Trophoblast cell (in vitro differentiated cells and primary cell): Measurements from ENCODE around the gene CDK15.

Experiments
- DNase-seq, 2 donors: peaks; one replicate each; pipeline ENCODE4 v3.0.0-alpha.2; 2016
- H2AFZ ChIP-seq: 2 replicates; pipeline ENCODE4 v1.6.1; 2013; ENCODE audit warnings: low read length, moderate library complexity, mild to moderate bottlenecking; ENCODE audit not compliant: insufficient read depth, poor library complexity
- H2AK5ac ChIP-seq: 2 replicates; pipeline ENCODE4 v1.6.1; 2013; ENCODE audit warnings: mild to moderate bottlenecking, low read length
- H2BK120ac ChIP-seq: 2 replicates; pipeline ENCODE4 v1.6.1; 2013; ENCODE audit warnings: low read length, mild to moderate bottlenecking, moderate library complexity; ENCODE audit not compliant: insufficient read depth, poor library complexity
- H2BK12ac ChIP-seq: 2 replicates; pipeline ENCODE4 v1.6.1; 2013; ENCODE audit warnings: mild to moderate bottlenecking, low read length, moderate library complexity
- H2BK5ac ChIP-seq: 2 replicates; pipeline ENCODE4 v1.6.1; 2013; ENCODE audit warnings: low read length, low read depth, moderate library complexity, mild to moderate bottlenecking; ENCODE audit not compliant: poor library complexity
- H3K14ac ChIP-seq: 2 replicates; pipeline ENCODE4 v1.6.1; 2013; ENCODE audit warnings: mild to moderate bottlenecking, low read length
- H3K18ac ChIP-seq: 2 replicates; pipeline ENCODE4 v1.6.1; 2013; ENCODE audit warnings: mild to moderate bottlenecking, low read length
- H3K23ac ChIP-seq: 2 replicates; pipeline ENCODE4 v1.6.1; 2013; ENCODE audit warnings: low read length
- H3K27ac ChIP-seq: 2 replicates; pipeline ENCODE4 v1.5.1; 2013; ENCODE audit warnings: low read depth, mild to moderate bottlenecking, inconsistent platforms, low read length, moderate library complexity
- H3K27me3 ChIP-seq: 2 replicates; pipeline ENCODE4 v1.6.1; 2013; ENCODE audit warnings: inconsistent platforms, mild to moderate bottlenecking, low read length, moderate library complexity; ENCODE audit not compliant: insufficient read depth
- H3K36me3 ChIP-seq, 2 experiments: 1 replicate in 1 of 2; 2 replicates in 1 of 2; pipeline ENCODE4 v1.6.1; 2013; ENCODE audit warnings: low read length in 2 of 2, mild to moderate bottlenecking in 2 of 2, moderate library complexity in 1 of 2; ENCODE audit not compliant: insufficient read depth in 2 of 2, control insufficient read depth in 1 of 2
- H3K4ac ChIP-seq: 2 replicates; pipeline ENCODE4 v1.6.1; 2013; ENCODE audit warnings: low read depth, mild to moderate bottlenecking, low read length, moderate library complexity
- H3K4me1 ChIP-seq, 2 experiments: 1 replicate in 1 of 2; 2 replicates in 1 of 2; pipeline ENCODE4 v1.6.1; 2013; ENCODE audit warnings: low read length in 2 of 2, mild to moderate bottlenecking in 2 of 2, moderate library complexity in 1 of 2; ENCODE audit not compliant: insufficient read depth in 2 of 2, control insufficient read depth in 1 of 2
- H3K4me2 ChIP-seq: 2 replicates; pipeline ENCODE4 v1.6.1; 2013; ENCODE audit warnings: inconsistent platforms, mild to moderate bottlenecking, low read length, moderate library complexity
- H3K4me3 ChIP-seq: 2 replicates; pipeline ENCODE4 v1.5.1; 2013; ENCODE audit warnings: mild to moderate bottlenecking, low read depth, low read length, inconsistent platforms
- H3K79me1 ChIP-seq: one replicate; pipeline ENCODE4 v1.6.1; 2013; ENCODE audit warnings: low read length
- H3K79me2 ChIP-seq: 2 replicates; pipeline ENCODE4 v1.6.1; 2013; ENCODE audit warnings: low read length, mild to moderate bottlenecking; ENCODE audit not compliant: control insufficient read depth, insufficient read depth, poor library complexity
- H3K9ac ChIP-seq: 2 replicates; pipeline ENCODE4 v1.6.1; 2013; ENCODE audit warnings: mild to moderate bottlenecking, low read length
- H3K9me3 ChIP-seq: 2 replicates; pipeline ENCODE4 v1.6.1; 2013; ENCODE audit warnings: low read depth, mild to moderate bottlenecking, control low read depth, inconsistent platforms, low read length; ENCODE audit not compliant: insufficient read depth
- H4K12ac ChIP-seq: 2 replicates; pipeline ENCODE4 v1.6.1; 2013; ENCODE audit warnings: low read depth, mild to moderate bottlenecking, low read length, moderate library complexity
- H4K8ac ChIP-seq: 2 replicates; pipeline ENCODE4 v1.6.1; 2013; ENCODE audit warnings: low read depth, mild to moderate bottlenecking, low read length, moderate library complexity
- H4K91ac ChIP-seq: one replicate; pipeline ENCODE4 v1.6.1; 2013; ENCODE audit warnings: low read depth, mild to moderate bottlenecking, low read length, moderate library complexity
- WGBS: extraction: QIAGEN DNeasy Blood & Tissue Kit; methylation state at CpG from one replicate; pipeline ENCODE4 v1.1.7; 2013; ENCODE audit warnings: missing lambda C conversion rate; ENCODE audit not compliant: insufficient read length, insufficient coverage; ENCODE audit errors: extremely low coverage; 5-methylcytosine and 5-hydroxymethylcytosine counted together

Gene CDK15

DNA sequence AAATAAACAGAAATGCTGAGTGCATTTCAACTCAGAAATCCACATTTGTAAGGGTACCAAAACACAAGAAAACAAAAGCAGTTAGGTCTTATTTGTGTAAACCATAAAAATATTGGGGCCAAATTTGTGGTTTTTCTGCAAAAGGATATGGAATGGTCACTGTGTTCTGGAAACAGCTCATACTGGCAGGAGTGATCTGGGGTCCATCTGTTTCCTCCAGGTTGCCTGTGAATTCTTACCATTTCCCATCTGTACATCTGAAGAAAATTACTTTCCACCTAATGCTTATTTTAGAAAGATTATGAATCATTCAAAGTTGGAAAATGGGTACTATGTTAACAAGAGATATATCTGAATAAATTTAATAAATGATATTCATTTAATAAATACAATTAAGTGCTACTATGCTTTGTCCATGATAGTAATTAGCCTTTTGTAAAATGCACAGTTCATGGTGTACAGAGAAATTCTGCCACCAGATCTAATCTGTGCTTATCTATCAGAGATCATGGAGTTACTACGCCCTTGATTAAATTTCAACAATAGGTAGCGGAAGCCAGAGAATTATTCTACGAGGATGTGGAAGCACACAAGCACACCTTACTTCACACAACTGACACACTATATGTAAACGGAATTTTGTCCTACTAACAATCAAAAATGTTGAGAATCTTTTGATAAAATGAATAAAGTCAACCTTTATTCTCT, 36.5 kb upstream of the CDK15 start:
- H3K27ac ChIP-seq = no peak overlapping the region
- no peaks in the 10 kb centered on the region for H3K4me1 ChIP-seq
- no peaks in the 10 kb centered on the region for H3K9me3 ChIP-seq
- H3K36me3 ChIP-seq = peaks cover 3 to 7% of the 10 kb centered on the region in 2 experiments
- no peak overlapping the region for H3K23ac ChIP-seq
- no peaks in the 10 kb centered on the region for H3K79me1 ChIP-seq
- no peak overlapping the region for H3K18ac ChIP-seq
- no peak overlapping the region for H4K12ac ChIP-seq
- no peak overlapping the region for H3K9ac ChIP-seq
- no peak overlapping the region for H3K4ac ChIP-seq
- H2BK12ac ChIP-seq = no peak overlapping the region
- H4K91ac ChIP-seq = no peak overlapping the region
- no peak overlapping the region for H2AK5ac ChIP-seq
- H4K8ac ChIP-seq = no peak overlapping the region
- H2BK5ac ChIP-seq = no peak overlapping the region
- H3K14ac ChIP-seq = no peak overlapping the region
- WGBS = no CpG with 5 or more reads among the region's 4 CpGs
- H3K4me3 ChIP-seq = no peak overlapping the region
- H3K79me2 ChIP-seq = no peaks in the 10 kb centered on the region
- H3K27me3 ChIP-seq = no peaks in the 10 kb centered on the region
- H2BK120ac ChIP-seq = no peak overlapping the region
- H3K4me2 ChIP-seq = no peak overlapping the region
- H2AFZ ChIP-seq = no peak overlapping the region
- no peak for DNase-seq

DNA sequence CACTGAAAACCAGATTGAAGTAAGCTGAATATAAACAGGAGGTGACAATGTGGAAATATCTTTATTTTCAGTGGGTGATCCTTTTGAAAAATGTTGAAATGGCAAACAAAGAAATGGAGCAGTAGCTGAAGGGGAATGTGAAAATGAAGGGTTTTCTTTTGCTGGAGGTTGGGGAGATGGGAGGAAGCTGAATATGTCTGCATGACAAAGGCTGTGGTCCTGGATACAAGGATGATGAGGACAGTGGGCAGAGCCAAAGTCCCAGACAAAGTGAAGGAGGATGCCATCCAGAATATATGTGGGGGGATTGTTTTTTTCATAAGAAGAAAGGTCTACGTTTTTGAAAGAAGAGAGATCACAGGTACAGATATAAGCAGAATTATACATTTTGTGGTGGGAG, 32.3 kb upstream of the CDK15 start:
- Histone ChIP-seq H3K4me2 (no peak overlapping the region), H3K4ac (peak overlapping the region; percentile 37), H3K36me3 (no peaks in the 10 kb centered on the region), H4K8ac (no peak overlapping the region), H3K79me1 (no peaks in the 10 kb centered on the region), H2BK12ac (no peak overlapping the region), H4K91ac (no peak overlapping the region), H3K79me2 (peaks cover 2% of the 10 kb centered on the region), H4K12ac (no peak overlapping the region), H3K23ac (no peak overlapping the region), H3K27me3 (no peaks in the 10 kb centered on the region), H2AFZ (no peak overlapping the region), H2BK120ac (no peak overlapping the region), H3K18ac (no peak overlapping the region), H3K4me1 (no peaks in the 10 kb centered on the region), H2BK5ac (no peak overlapping the region), H3K9ac (no peak overlapping the region), H2AK5ac (no peak overlapping the region), H3K27ac (no peak overlapping the region), H3K14ac (no peak overlapping the region), H3K9me3 (no peaks in the 10 kb centered on the region), H3K4me3 (no peak overlapping the region)
- no CpG with 5 or more reads among the region's 1 CpG for WGBS
- DNase-seq = no peak

DNA sequence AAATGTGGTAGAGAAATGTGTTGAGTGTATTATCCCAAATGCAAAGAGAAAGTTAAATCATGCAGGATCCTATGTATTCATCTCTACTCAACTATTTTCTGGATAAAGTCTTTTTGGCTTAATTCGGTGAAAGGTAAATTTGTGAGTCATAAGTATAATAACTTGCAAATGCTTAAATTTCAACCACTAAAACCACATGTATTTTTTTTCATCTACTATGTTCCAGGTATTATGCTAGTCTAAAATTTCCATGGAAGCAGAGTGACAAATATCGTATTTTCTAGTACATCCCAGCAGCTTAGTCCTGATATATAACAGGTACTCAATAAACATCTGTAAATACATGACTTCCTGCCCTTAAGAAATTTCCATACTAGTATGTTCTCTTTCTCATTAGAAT, 31.8 kb upstream of the CDK15 start:
- Histone ChIP-seq H4K8ac (no peak overlapping the region), H3K79me1 (no peaks in the 10 kb centered on the region), H3K4me3 (no peak overlapping the region), H2BK5ac (no peak overlapping the region), H3K14ac (no peak overlapping the region), H3K4me2 (no peak overlapping the region), H3K27ac (no peak overlapping the region), H3K4me1 (no peaks in the 10 kb centered on the region), H2AFZ (no peak overlapping the region), H3K4ac (no peak overlapping the region), H4K12ac (no peak overlapping the region), H2AK5ac (no peak overlapping the region), H3K9ac (no peak overlapping the region), H3K79me2 (peaks cover 2% of the 10 kb centered on the region), H3K23ac (no peak overlapping the region), H3K18ac (no peak overlapping the region), H4K91ac (no peak overlapping the region), H3K36me3 (no peaks in the 10 kb centered on the region), H3K27me3 (no peaks in the 10 kb centered on the region), H3K9me3 (no peaks in the 10 kb centered on the region), H2BK12ac (no peak overlapping the region), H2BK120ac (no peak overlapping the region)
- no CpG with 5 or more reads among the region's 2 CpGs for WGBS
- no peak for DNase-seq

DNA sequence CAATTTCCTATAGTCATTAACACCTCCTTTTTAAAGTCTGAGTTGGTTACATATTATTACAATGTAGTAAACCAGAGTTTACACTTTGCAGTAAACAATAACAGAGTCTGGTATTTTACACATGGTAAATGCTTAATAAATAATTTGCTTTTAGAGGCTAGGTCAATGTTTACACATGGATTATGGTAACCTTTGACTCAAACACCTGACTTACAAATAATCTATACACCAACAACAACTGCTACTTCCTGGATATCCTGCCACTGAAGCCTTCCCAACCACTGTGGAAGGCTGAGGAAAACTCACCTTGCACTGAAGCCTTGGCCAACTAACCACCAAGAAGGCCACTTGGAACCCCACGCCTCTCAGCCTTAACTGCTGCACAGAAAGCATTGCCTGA, 31.0 kb upstream of the CDK15 start:
- H2AK5ac ChIP-seq = no peak overlapping the region
- no CpG with 5 or more reads among the region's 1 CpG for WGBS

More for the DNA sequence above, 31.0 kb upstream of the CDK15 start:
- no peak overlapping the region for H3K18ac ChIP-seq
- H3K79me2 ChIP-seq = peaks cover 3% of the 10 kb centered on the region
- peak overlapping the region; percentile 7 for H4K12ac ChIP-seq
- peak overlapping the region; percentile 89 for H3K4ac ChIP-seq
- no peak overlapping the region for H2BK5ac ChIP-seq
- H3K4me3 ChIP-seq = no peak overlapping the region
- no peaks in the 10 kb centered on the region for H3K27me3 ChIP-seq
- no peaks in the 10 kb centered on the region for H3K4me1 ChIP-seq
- DNase-seq = no peak
- H3K9ac ChIP-seq = no peak overlapping the region
- no peak overlapping the region for H2BK120ac ChIP-seq
- no peaks in the 10 kb centered on the region for H3K9me3 ChIP-seq
- no peak overlapping the region for H4K8ac ChIP-seq
- no peak overlapping the region for H3K14ac ChIP-seq
- H2BK12ac ChIP-seq = peak overlapping the region; percentile 5
- H3K36me3 ChIP-seq = no peaks in the 10 kb centered on the region
- H3K23ac ChIP-seq = no peak overlapping the region
- peaks cover 1% of the 10 kb centered on the region for H3K79me1 ChIP-seq
- no peak overlapping the region for H4K91ac ChIP-seq
- H3K4me2 ChIP-seq = no peak overlapping the region
- no peak overlapping the region for H3K27ac ChIP-seq
- no peak overlapping the region for H2AFZ ChIP-seq
